ENCODE results near the gene PYY.
"Not testable (repeated sequence)": the region's sequence is repeated elsewhere in the genome, so short reads cannot be mapped to it uniquely, and the experiment has no call there.

Gene PYY

DNA sequence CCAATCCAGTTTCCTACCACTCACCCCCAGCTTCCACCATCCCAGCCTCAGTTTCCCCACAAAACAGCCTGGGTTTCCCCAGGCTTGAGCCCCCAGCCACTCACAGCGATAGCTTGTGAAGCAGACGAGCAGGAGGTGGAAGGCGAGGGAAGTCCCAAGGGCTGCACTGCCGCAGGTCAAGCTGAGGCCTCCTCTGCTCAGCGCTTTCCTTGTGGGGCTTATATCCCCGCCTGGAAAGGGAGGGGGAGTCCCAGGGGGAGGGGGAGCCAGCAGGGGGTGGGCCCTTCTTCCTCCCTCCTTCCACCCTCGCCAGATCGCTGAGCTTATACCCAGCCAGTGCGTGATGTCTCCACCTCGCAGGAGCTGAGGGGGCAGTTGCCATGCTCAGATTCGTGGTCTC, at the start of gene PYY:
Gene PYY, minus strand, starts transcription at position 195 of the 400 bp plus-strand sequence. CDS start 457 bp downstream, outside the sequence.
- DNase-seq (ENCODE audit: low spot score), result no peak

DNA sequence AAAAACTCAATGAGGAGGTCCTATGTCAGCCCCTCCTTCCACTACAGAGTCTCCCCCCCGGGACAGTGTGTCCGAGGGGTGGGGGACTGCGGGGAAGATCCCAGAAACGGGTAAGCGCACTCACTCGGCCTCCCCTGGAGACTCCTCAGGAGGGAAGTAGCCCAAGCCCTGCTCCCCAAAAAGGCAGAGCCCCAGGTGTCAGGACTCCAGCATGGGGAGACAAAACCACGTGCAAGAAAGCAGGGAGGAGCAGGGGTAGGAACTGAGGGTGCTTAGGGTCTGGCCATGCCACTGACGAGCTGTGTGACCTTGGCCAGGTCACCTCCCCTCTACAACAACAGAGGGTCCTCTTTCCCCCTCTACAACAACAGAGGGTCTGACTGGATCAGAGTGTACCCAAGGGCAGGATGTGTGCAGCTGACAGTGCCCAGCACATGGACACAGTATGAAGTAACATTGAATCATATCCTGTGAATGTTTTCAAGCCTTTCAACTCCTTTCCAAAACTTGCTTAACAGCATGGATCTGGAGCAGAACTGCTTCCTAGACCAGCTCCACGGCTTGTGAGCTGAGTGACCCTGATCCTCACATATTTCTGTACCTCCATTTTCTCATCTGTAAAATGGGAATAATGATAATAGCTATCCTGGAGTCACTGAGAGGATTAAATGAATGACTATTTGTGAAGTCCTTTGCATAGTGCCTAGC, 48.6 kb upstream of the PYY start:
- no peak for DNase-seq (ENCODE audit: low spot score)

DNA sequence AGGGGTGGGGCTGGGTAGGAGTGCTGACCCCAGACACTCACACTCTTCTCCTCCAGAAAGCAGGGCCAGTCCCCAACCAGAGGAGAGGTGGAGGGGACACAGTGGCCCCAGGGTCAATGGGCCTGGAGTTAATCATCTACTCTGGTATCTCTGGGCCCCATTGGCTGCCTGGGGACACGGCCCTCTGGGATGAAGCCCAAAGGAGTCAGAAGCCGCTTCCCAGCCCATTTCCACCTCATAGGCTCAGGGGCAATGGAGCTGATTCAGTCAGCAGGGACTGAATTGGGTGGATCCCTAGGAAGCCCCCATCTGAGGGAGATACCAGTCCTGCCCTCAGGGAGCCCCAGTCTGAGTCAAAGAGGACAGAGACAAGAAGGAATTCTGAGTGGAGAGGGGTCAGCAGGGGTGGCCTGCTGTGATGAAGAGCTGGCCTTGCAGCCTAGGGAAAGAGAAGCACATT, 47.8 kb upstream of the PYY start:
- peak; percentile 57 for DNase-seq (ENCODE audit: low spot score)

DNA sequence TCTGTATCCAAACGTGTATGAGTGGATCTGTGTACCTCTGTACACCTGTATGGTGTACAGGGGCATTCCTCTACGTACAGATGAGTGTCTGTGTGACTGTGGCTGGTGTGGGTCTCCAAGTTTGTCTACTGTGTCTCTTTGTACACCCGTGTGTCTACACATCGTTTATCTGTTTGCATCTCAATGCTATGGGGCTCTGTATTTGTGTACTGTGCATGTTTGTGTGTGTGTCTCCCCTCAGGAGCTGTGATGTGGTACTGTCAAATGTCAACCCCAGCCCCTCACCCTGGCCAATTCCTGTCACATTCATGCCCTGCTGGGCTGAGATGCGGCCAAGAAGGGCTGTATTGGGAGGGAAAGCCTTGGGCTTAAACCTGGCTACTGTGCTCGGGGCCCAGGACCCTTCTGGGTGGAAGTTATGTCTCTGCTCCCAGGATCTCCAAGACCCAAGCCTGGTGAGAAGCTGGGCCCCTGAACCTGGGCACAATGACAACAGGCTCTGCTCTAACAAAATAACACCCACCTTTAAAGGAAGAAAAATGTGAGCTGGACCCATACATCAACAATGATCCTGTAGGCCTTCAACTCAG, 47.2 kb upstream of the PYY start:
- no peak for DNase-seq (ENCODE audit: low spot score)

GRCh38 chr17:44000141-44000860, 46.6 kb upstream of the PYY start:
- no peak for DNase-seq (ENCODE audit: low spot score)

- no peak for DNase-seq (ENCODE audit: low spot score)
Observed at GRCh38 chr17:43999024-43999423, 45.3 kb upstream of the PYY start.

- DNase-seq (ENCODE audit: low spot score), result no peak
Observed at GRCh38 chr17:43998552-43998951, 44.8 kb upstream of the PYY start.

- not testable (repeated sequence) for DNase-seq (ENCODE audit: low spot score)
Observed at GRCh38 chr17:43997180-43997579, 43.4 kb upstream of the PYY start.

- no peak for DNase-seq (ENCODE audit: low spot score)
Observed at GRCh38 chr17:43995150-43995471, 41.4 kb upstream of the PYY start.

- DNase-seq (ENCODE audit: low spot score), result peak; percentile 90
Observed at GRCh38 chr17:43994272-43995149, 40.8 kb upstream of the PYY start.

DNA sequence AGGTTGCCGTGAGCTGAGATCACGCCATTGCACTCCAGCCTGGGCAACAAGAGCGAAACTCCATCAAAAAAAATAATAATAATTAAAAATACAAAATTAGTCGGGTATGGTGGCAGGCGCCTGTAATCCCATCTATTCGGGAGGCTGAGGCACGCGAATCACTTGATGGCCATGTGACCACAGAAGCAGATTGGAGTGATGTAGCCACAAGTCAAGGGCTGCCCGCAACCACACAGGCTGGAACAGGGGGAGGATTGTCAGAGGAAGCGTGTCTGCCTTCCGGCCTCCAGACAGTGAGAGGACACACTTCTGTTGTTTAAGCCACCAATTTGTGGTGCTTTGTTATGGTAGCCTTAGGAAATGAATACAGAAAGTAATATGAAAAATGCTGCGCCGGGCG, 38.9 kb upstream of the PYY start:
- DNase-seq (ENCODE audit: low spot score), result no peak

DNA sequence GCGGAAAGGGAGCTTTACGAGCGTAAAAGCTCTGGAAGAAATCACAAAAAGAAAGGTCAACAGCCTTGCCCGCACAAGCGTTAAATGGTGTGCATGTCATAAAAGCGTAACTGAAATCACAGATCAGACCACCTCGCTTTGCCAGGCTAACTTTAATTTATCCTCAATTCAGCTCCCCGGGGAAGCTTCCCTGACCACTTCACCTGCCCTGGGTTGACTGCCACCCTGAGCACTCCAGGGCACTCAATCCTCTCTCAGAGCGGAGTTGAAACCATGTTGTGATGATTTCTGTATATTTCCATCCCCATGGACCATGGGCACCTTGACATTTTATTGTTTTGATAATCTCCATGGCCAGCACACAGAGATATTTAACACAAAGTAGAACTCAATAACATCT, 34.6 kb upstream of the PYY start:
- no peak for DNase-seq (ENCODE audit: low spot score)

- DNase-seq (ENCODE audit: low spot score), result no peak
Observed at GRCh38 chr17:43987131-43988021, 33.6 kb upstream of the PYY start.

GRCh38 chr17:43986225-43986981, 32.7 kb upstream of the PYY start:
- no peak for DNase-seq (ENCODE audit: low spot score)

DNA sequence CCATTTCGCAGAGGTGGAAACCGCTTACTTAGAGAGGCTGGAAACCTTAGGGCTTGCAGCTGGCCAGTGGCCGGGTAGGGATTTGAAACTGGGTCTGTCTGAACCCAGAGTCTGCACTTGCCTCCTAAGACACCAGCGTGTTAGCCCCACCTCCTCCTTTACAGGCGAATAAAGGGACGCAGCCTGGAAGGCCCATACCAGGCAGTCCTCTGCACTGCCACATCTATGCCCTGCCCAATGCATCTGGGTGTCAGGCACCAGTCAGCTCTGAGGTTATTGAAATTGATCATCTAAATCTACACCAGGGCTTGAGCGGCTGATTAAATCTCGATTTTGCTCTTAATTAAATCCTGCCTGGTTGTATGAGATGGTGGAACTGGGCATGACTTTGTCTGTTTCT, 30.8 kb upstream of the PYY start:
- no peak for DNase-seq (ENCODE audit: low spot score)

DNA sequence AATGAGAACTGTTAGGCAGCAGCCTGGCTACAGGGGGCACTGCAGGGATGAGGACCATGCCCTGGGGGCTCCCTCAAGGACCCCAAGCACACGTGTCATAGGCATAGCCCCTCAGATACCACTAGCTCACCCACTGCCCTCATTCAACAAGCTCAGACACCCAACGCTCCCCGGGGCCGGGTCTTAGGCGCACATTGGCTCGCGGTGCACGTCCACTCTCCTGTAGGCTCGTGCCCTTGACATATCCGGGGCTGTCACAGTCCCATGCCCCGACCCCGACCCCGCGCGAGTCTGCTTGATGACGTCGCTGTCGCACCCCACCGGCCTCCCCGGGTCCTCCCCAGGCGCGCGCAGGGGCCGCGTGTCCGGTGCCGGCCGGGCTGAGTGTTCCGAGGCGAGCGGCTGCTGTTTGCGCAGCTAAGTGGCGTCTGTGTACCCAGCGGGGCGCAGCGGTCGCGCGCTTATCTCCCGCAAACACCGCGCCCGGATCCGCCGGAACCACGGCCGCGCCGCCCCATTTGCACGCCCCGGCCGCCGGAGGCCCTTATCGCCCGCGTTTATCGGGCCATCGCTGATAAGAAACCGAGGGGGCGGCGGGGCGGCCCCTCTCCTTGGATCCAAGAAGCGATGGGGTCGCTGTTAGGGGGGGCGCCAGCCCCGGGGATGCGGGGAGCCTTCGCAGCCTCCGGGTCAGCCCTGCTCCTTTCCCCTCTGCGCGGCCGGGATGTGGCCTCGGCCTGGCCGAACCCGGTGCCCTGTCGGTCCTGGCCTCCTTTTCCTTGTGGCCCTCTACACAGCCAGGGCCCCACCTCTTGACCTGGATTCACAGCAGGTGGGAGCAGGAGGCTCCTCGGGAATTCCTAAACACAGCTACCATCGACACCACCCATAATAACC, 30.0 kb upstream of the PYY start:
- DNase-seq (ENCODE audit: low spot score), result peak; percentile 67

- no peak for DNase-seq (ENCODE audit: low spot score)
Observed at GRCh38 chr17:43983196-43983514, 29.4 kb upstream of the PYY start.

- DNase-seq (ENCODE audit: low spot score), result no peak
Observed at GRCh38 chr17:43982171-43982570, 28.4 kb upstream of the PYY start.

DNA sequence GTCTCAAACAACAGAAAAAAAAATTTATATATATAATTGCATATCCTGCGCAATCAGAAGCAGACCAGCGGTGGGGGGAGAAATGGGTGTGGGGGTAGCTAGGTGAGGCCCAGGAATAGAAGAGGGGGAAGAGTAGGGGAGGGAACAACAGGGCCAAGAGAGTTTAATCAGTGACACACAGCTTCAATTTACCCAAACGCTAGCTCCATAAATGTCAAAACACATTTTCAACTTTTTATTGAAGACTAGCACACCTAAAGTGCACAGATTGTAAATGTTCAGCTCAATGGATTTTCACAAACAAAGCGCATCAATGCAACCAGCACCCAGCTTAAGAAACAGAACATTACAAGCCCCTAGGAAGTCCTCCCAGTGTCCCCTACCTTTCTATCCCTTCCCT, 25.9 kb upstream of the PYY start:
- DNase-seq (ENCODE audit: low spot score), result no peak

DNA sequence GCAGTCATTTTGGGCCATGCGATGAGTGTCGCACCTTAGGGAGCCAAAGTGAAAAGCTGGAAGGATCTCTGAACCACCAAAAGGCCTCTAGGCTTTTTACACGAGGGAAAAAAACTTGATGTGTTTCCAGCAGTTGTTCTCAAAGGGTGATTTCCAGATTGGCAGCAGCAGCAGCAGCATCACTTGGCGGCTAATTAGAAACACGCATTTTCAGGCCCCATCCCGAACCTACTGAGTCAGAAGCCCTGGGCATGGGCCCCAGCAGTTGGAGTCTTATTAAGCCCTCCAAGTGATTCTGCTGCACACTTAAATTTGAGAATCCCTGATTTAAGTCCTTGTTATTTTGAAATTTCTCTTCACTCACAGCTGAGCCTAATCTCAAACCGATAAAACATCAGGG, 25.3 kb upstream of the PYY start:
- DNase-seq (ENCODE audit: low spot score), result no peak
